Caco-2 (cell line): ENCODE data around the gene TRANK1. TPM values are rescaled to one million over a fixed set of nuclear protein-coding genes. Genes with fewer than 3 reads are reported as not detected.

Source experiments
- BruUV-seq: library from RNA; stranded (reverse); fragments of 400-500 nt; replicated peaks from 2 replicates; lab custom pipeline; 2021; lab: Mats Ljungman, UMichigan
- CTCF ChIA-PET: fragments of 300-600 bp; sonication (Branson Sonifier 250); formaldehyde crosslinking; loops from one replicate; lab custom pipeline; 2022; ENCODE audit warnings: antibody characterized with exemption; lab: Charles Lee
- POLR2A ChIA-PET: fragments of 300-600 bp; sonication (Branson Sonifier 250); formaldehyde crosslinking; loops from one replicate; lab custom pipeline; 2022; ENCODE audit warnings: antibody characterized with exemption; lab: Charles Lee
- DNase-seq, 2 experiments: peaks; one replicate each; pipeline versions ENCODE4 v3.0.0 to v3.0.0-alpha.2; 2020 to 2022
- H3K27me3 ChIP-seq: replicated peaks from 2 replicates; pipeline ENCODE4 v1.6.0; 2011; ENCODE audit warnings: low read length; ENCODE audit not compliant: control insufficient read depth, insufficient read depth
- H3K36me3 ChIP-seq: 2 replicates; pipeline ENCODE4 v1.5.1; 2011; ENCODE audit warnings: low read length; ENCODE audit not compliant: control insufficient read depth, insufficient read depth
- H3K4me1 ChIP-seq: fragments of 250-450 bp; sonication (Bioruptor Pico); 2 replicates; pipeline ENCODE4 v1.5.1; 2020; ENCODE audit warnings: mild to moderate bottlenecking
- H3K4me3 ChIP-seq: 2 replicates; pipeline ENCODE4 v1.5.1; 2011; ENCODE audit warnings: low read depth, mild to moderate bottlenecking, control low read depth, low read length
- H3K9me3 ChIP-seq: fragments of 250-450 bp; sonication (Bioruptor Pico); 2 replicates; pipeline ENCODE4 v1.5.1; 2020; ENCODE audit warnings: mild to moderate bottlenecking, moderate library complexity
- H3K27ac Mint-ChIP-seq: one replicate; pipeline ENCODE4 v1.8.0; 2022; ENCODE audit warnings: mixed read lengths; ENCODE audit not compliant: unreplicated experiment
- H3K27me3 Mint-ChIP-seq: one replicate; pipeline ENCODE4 v1.8.0; 2022; ENCODE audit warnings: mixed read lengths; ENCODE audit not compliant: insufficient read depth, unreplicated experiment
- H3K36me3 Mint-ChIP-seq: one replicate; pipeline ENCODE4 v1.8.0; 2022; ENCODE audit warnings: mild to moderate bottlenecking, mixed read lengths; ENCODE audit not compliant: insufficient read depth, unreplicated experiment
- H3K4me1 Mint-ChIP-seq: one replicate; pipeline ENCODE4 v1.8.0; 2022; ENCODE audit warnings: low read depth, mixed read lengths; ENCODE audit not compliant: unreplicated experiment
- H3K4me3 Mint-ChIP-seq: one replicate; pipeline ENCODE4 v1.8.0; 2022; ENCODE audit warnings: mild to moderate bottlenecking, moderate library complexity, mixed read lengths; ENCODE audit not compliant: unreplicated experiment
- H3K9me3 Mint-ChIP-seq: one replicate; pipeline ENCODE4 v1.8.0; 2022; ENCODE audit warnings: mixed read lengths; ENCODE audit not compliant: unreplicated experiment
- CTCF ChIP-seq, 2 experiments: fragments of 200-600 bp in 1 of 2; IDR thresholded peaks; 1 replicate in 1 of 2; 2 replicates in 1 of 2; pipeline versions ENCODE4 v1.5.1 to v1.8.0; 2011 to 2022; ENCODE audit warnings: antibody characterized with exemption in 1 of 2, control low read depth in 1 of 2, inconsistent platforms in 1 of 2, low read depth in 1 of 2, low read length in 1 of 2, mild to moderate bottlenecking in 1 of 2, moderate library complexity in 1 of 2; ENCODE audit not compliant: insufficient read depth in 1 of 2, severe bottlenecking in 1 of 2, unreplicated experiment in 1 of 2
- intact Hi-C: fragments of 100-400 bp; cut with micrococcal nuclease; formaldehyde crosslinking; loops from one replicate; pipeline ENCODE4 v1.10.0; 2022; ENCODE audit not compliant: unreplicated experiment
- total RNA-seq: library from RNA; stranded (reverse); gene quantifications from 2 replicates; pipeline ENCODE4 v1.2.3, GENCODE V29; 2022

Gene TRANK1
- total RNA-seq, 1 experiment from 2014 or later: 4.3 TPM

- H3K27me3 ChIP-seq: no peaks in the 10 kb centered on the region
- TF ChIP-seq CTCF (IDR thresholded peaks at IDR 0.05; ENCODE audit: insufficient read depth in 1 of 2, low read depth in 1 of 2, low read length in 1 of 2, severe bottlenecking in 1 of 2, unreplicated experiment in 1 of 2): no peak
- ChIA-PET POLR2A (interaction anchor here (0.6 kb wide), 1 partner anchor 131 kb away, joined by 3 read pairs; no protein-coding TSS in a partner anchor), CTCF (no interaction called here)
- intact Hi-C loops: no loop called here
- no peaks in the 10 kb centered on the region for H3K36me3 ChIP-seq
- H3K9me3 Mint-ChIP-seq: no peaks in the 10 kb centered on the region
- no peaks in the 10 kb centered on the region for H3K9me3 ChIP-seq
- peaks cover 43% of the 10 kb centered on the region for H3K36me3 Mint-ChIP-seq
- peaks cover 8% of the 10 kb centered on the region for H3K4me1 Mint-ChIP-seq
- no peak overlapping the region for H3K4me3 ChIP-seq
- H3K4me1 ChIP-seq: no peaks in the 10 kb centered on the region
- no peaks in the 10 kb centered on the region for H3K27me3 Mint-ChIP-seq
- H3K27ac Mint-ChIP-seq: no peak overlapping the region
- DNase-seq: no peak
- no TSS peak for BruUV-seq
- H3K4me3 Mint-ChIP-seq: no peak overlapping the region
Observed at GRCh38 chr3:36989568-36989967, 44.7 kb upstream of the TRANK1 start.

- no peak for DNase-seq
- Histone ChIP-seq H3K4me1 (no peaks in the 10 kb centered on the region), H3K36me3 (no peaks in the 10 kb centered on the region), H3K27me3 (no peaks in the 10 kb centered on the region), H3K4me3 (no peak overlapping the region), H3K9me3 (no peaks in the 10 kb centered on the region)
- BruUV-seq: no TSS peak
- H3K27me3 Mint-ChIP-seq: no peaks in the 10 kb centered on the region
- H3K36me3 Mint-ChIP-seq: peaks cover 44% of the 10 kb centered on the region
- no peak overlapping the region for H3K4me3 Mint-ChIP-seq
- TF ChIP-seq CTCF (IDR thresholded peaks at IDR 0.05; ENCODE audit: insufficient read depth in 1 of 2, low read depth in 1 of 2, low read length in 1 of 2, severe bottlenecking in 1 of 2, unreplicated experiment in 1 of 2): no peak
- H3K4me1 Mint-ChIP-seq: peaks cover 8% of the 10 kb centered on the region
- intact Hi-C loops: no loop called here
- CTCF ChIA-PET: no interaction called here
- POLR2A ChIA-PET: interaction anchor here (0.6 kb wide), 1 partner anchor 131 kb away, joined by 3 read pairs; no protein-coding TSS in a partner anchor
- H3K27ac Mint-ChIP-seq: no peak overlapping the region
- H3K9me3 Mint-ChIP-seq: no peaks in the 10 kb centered on the region
Observed at GRCh38 chr3:36989005-36989404, 44.2 kb upstream of the TRANK1 start.

GRCh38 chr3:36988356-36988755 is 43.5 kb upstream of the TRANK1 start:
- no peaks in the 10 kb centered on the region for H3K9me3 Mint-ChIP-seq

More at GRCh38 chr3:36988356-36988755, 43.5 kb upstream of the TRANK1 start:
- POLR2A ChIA-PET: no interaction called here
- Histone ChIP-seq H3K4me1 (no peaks in the 10 kb centered on the region), H3K4me3 (no peak overlapping the region), H3K27me3 (no peaks in the 10 kb centered on the region), H3K9me3 (no peaks in the 10 kb centered on the region), H3K36me3 (no peaks in the 10 kb centered on the region)
- Mint-ChIP-seq H3K4me1 (peaks cover 8% of the 10 kb centered on the region), H3K27ac (no peak overlapping the region), H3K27me3 (no peaks in the 10 kb centered on the region), H3K36me3 (peaks cover 49% of the 10 kb centered on the region), H3K4me3 (no peak overlapping the region)
- no TSS peak for BruUV-seq
- TF ChIP-seq CTCF (IDR thresholded peaks at IDR 0.05; ENCODE audit: insufficient read depth in 1 of 2, low read depth in 1 of 2, low read length in 1 of 2, severe bottlenecking in 1 of 2, unreplicated experiment in 1 of 2): no peak
- intact Hi-C loops: no loop called here
- no peak for DNase-seq
- CTCF ChIA-PET: no interaction called here
